ENCODE results near the gene LMO1.
A peak's percentile ranks its signal among the peaks of the same experiment; 100 is the strongest.

LMO1 gene

GRCh38 chr11:8263769-8264410 lies at the start of gene LMO1:
TSS of gene LMO1 (minus strand) at chr11:8263878. CDS start at chr11:8263362, 516 bp downstream.
- H3K4me3 ChIP-seq (ENCODE audit: low read depth, low read length), result peak within 1 kb of the TSS; percentile 41
- peak; percentile 46 for DNase-seq (ENCODE audit: low read depth)
- TF ChIP-seq, protein P1, sequence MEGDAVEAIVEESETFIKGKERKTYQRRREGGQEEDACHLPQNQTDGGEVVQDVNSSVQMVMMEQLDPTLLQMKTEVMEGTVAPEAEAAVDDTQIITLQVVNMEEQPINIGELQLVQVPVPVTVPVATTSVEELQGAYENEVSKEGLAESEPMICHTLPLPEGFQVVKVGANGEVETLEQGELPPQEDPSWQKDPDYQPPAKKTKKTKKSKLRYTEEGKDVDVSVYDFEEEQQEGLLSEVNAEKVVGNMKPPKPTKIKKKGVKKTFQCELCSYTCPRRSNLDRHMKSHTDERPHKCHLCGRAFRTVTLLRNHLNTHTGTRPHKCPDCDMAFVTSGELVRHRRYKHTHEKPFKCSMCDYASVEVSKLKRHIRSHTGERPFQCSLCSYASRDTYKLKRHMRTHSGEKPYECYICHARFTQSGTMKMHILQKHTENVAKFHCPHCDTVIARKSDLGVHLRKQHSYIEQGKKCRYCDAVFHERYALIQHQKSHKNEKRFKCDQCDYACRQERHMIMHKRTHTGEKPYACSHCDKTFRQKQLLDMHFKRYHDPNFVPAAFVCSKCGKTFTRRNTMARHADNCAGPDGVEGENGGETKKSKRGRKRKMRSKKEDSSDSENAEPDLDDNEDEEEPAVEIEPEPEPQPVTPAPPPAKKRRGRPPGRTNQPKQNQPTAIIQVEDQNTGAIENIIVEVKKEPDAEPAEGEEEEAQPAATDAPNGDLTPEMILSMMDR (IDR thresholded peaks at IDR 0.05; ENCODE audit: low read depth, low read length, missing control alignments), result peak; percentile 92
- in situ Hi-C loops (cut with HindIII; ENCODE audit: low sequenced_read_pairs), result no loop called here

- in situ Hi-C loops (cut with HindIII; ENCODE audit: low sequenced_read_pairs), result no loop called here
- DNase-seq (ENCODE audit: low read depth), result no peak
- TF ChIP-seq, protein P1 (IDR thresholded peaks at IDR 0.05; ENCODE audit: low read depth, low read length, missing control alignments), result no peak
- no peak overlapping the region for H3K4me3 ChIP-seq (ENCODE audit: low read depth, low read length)
Observed at GRCh38 chr11:8312986-8313385, 49.3 kb upstream of the LMO1 start.

GRCh38 chr11:8311366-8311765 lies 47.7 kb upstream of the LMO1 start:
- TF ChIP-seq, protein P1 (IDR thresholded peaks at IDR 0.05; ENCODE audit: low read depth, low read length, missing control alignments), result no peak
- no peak overlapping the region for H3K4me3 ChIP-seq (ENCODE audit: low read depth, low read length)
- in situ Hi-C loops (cut with HindIII; ENCODE audit: low sequenced_read_pairs), result no loop called here
- no peak for DNase-seq (ENCODE audit: low read depth)

GRCh38 chr11:8310743-8311298 lies 47.1 kb upstream of the LMO1 start:
- TF ChIP-seq, protein P1 (IDR thresholded peaks at IDR 0.05; ENCODE audit: low read depth, low read length, missing control alignments), result no peak
- no peak overlapping the region for H3K4me3 ChIP-seq (ENCODE audit: low read depth, low read length)
- DNase-seq (ENCODE audit: low read depth), result no peak
- in situ Hi-C loops (cut with HindIII; ENCODE audit: low sequenced_read_pairs), result no loop called here

- TF ChIP-seq, protein P1 (IDR thresholded peaks at IDR 0.05; ENCODE audit: low read depth, low read length, missing control alignments), result no peak
- H3K4me3 ChIP-seq (ENCODE audit: low read depth, low read length), result no peak overlapping the region
- in situ Hi-C loops (cut with HindIII; ENCODE audit: low sequenced_read_pairs), result no loop called here
- no peak for DNase-seq (ENCODE audit: low read depth)
Observed at GRCh38 chr11:8309862-8310261, 46.2 kb upstream of the LMO1 start.

DNA sequence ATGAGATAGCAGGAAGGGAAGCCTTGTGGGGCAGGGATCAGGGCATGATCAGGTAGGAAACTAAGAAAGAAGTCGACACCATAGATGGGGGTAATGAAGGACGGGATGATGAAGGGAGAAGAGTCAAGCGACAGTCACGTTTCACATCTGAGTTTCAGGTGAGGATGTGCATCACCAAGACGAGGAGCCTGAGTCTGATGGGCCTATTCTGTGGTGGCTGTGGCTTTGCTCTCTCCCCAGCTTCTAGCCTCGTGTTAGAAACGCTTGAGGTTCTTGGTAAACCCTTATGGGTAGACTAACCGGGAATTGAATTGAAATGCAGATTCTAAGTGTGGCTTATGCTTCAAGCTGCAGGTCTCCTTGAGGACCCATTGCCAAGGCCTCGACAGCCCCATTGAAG lies 45.6 kb upstream of the LMO1 start:
- TF ChIP-seq, protein P1 (IDR thresholded peaks at IDR 0.05; ENCODE audit: low read depth, low read length, missing control alignments), result no peak
- H3K4me3 ChIP-seq (ENCODE audit: low read depth, low read length), result no peak overlapping the region
- no peak for DNase-seq (ENCODE audit: low read depth)
- in situ Hi-C loops (cut with HindIII; ENCODE audit: low sequenced_read_pairs), result no loop called here
